Stimulated activated CD4-positive, alpha-beta T cell treated with anti-CD3 and anti-CD28 coated beads, Interleukin-12 subunit alpha, Interleukin-12 subunit beta, amount 100 ng/mL, for 24 hours (primary cell): ENCODE results near the gene CYTH1.
"Not testable (repeated sequence)": the region's sequence is repeated elsewhere in the genome, so short reads cannot be mapped to it uniquely, and the experiment has no call there.

Experiments used
- DNase-seq, 2 experiments: peaks; one replicate each; pipeline ENCODE4 v3.0.0-alpha.2; 2020; ENCODE audit warnings: low read depth in 2 of 2

CYTH1 gene

DNA sequence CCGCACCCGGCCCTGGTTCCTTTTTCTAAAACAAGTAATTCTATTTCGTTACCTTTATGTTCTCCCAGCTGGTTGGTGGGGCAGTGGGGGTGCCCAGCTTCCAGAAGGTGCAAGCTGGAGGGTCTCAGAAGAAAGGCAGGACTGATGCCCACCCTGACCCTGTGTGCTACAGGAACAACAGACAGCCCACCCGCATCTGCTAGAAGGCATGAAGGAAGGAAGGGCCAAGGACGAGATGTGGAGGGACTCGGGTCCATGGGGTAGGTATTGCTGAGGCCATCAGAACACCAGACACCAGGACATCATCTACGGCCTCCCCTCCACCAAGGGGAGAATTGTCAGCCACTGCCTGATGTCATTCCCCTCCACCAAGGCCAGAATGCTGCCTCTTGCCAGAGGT is 6.4 kb upstream of the CYTH1 start:
- DNase-seq: no peak

DNA sequence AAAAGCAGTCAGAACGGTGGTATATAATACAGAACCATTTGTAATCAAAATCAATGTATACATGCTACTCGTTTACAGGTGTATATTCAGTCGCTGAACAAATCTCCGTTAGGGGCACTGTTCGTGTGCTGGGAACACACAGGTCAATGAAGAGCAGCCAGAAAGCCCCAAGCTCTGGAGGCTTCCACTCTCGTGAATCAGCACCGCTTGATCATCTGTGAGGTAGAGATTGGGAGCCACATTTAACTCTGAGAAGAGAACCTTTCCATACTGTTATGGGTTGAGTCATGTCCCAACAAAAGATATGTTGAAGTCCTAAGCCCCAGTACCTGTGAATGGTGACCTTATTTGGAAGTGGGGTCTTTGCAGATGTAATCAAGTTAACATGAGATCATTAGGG is 5.4 kb upstream of the CYTH1 start:
- DNase-seq: no peak

DNA sequence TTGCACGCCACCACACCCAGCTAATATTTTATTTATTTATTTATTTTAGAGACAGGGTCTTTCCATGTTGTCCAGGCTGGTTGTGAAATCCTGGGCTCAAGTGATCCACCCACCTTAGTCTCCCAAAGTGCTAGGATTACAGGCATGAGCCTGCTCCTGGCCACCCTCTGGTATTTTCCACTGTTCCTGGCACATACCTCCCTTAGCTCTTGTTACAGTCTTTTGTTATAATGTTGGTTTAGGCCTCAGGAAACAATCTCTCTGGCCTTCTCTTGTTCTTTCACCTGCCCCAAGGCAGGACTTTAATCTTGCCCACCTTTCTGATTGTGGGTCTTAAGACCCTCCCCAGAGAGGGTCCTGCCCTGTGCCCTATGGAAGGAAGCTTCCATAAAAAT is 3.6 kb upstream of the CYTH1 start:
- no peak for DNase-seq

DNA sequence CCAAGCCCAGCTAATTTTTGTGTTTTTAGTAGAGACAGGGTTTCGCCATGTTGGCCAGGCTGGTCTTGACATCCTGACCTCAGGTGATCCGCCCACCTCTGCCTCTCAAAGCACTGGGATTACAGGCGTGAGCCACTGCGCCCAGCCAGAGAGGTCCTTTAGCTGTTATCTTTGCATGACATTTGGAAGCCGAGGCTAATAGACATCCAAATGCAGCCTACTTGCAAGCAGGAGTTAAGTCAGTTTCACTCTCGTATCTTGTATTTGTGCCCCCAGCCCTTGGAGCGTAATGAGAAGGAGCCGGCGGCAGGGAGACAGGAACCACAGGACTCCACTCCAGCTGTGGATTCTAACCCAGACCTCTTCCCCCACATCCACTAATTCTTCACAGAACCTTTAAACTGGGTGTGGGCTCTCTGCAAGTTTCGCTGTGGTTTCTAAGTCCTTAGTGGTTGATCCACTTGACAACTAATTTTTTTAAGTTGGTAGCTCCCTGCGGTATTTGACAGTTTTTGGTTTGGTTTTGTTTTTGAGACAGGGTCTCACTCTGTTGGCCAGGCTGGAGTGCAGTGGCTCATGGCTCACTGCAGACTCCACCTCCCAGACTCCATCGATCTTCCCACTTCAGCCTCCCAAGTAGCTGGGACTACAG is 3.1 kb upstream of the CYTH1 start:
- no peak for DNase-seq

DNA sequence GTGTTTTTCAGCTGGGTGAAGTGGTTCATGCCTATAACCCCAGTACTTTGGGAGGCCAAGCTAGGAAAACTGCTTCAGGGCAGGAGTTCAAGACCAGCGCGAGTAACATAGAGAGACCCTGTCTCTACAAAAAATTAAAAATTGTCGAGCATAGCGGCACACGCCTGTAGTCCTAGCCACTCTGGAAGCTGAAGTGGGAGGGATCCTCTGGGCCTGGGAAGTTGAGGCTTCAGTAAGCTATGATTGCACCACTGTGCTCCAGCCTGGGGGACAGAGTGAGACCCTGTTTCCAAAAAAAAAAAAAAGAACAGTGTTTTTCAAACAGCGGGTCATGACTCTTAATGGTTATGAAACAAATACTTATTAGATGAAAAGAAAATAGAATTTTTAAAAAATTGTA is 2.3 kb upstream of the CYTH1 start:
- no peak for DNase-seq

DNA sequence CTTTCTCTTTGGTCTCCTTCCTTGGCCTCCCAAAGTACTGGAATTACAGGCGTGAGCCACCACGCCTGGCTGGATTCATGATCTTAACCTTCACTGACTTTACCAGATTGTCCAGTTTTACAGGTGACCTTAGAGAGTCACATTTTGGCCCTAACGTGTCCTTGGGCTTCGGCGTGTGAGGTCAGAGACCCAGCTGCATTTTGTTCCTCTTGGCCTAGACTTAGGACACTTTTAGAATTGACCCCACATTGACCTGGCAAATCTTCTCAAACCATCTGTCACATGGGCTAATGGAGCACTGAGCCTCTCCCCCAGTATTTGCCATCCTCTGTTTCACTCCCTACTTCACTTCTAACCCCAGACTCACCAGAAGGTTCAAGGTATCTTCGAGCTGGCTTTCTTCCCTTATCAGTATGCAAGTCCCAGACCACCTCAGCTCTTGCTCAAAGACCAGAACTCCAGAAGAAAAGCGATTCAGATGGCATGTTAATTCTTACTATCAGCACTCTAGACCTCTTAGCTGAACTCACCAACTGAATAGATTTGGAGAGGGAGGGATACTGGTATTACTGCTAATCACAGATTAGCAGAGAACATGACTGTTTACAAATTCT is 1.7 kb upstream of the CYTH1 start:
- DNase-seq: no peak

DNA sequence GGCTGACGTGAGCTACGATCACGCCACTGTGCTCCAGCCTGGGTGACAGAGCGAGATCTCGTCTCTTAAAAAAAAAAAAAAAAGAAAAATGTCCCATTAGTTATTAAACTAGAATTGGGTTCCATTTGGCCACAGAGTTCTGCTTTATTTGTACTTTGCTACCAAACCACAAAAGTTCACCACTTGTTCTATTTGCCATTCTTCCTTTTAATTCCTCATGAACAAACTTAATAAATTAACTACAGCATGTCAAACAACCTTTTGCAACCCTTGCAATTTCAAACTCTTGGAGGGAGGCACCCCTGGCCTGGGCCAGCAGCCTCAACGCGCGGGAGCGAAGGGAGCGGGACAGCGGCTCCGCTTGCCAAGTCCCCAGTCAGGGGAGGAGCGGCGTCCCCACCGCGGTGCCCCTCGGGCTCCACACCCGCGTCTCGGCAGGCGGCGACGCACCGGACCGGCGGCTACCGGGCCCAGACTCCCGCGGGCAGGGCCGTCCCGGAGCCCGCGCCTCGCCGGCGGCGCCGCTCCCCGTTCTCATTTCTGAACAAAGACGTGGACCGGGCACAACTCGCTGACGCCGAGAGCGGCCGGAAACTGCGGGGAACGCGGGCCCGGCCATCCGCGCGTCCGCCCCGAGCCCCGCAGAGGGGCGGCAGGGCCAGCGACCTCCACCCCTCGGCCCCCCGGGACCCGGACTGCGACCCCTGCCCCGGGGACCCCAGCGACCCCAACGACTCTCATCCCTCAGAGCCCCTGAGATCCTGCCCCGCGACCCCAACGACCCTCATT is 775 bp downstream of the CYTH1 start:
- no peak for DNase-seq

DNA sequence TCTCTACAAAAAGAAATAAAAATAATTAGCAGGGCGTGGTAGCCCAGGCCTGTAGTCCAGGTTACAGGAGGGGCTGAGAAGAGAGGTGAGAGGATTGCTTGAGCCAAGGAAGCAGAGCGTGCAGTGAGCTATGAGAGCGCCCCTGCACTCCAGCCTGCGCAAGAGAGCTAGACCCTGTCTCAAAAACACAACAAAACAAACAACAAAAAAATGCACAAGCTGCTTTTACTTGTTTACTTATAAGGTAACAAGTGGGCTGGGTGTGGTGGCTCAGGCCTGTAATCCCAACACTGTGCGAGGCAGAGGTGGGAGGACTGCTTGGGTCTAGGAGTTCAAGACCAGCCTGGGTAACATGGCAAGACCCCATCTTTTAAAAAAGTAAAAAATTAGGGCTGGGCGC is 1.7 kb downstream of the CYTH1 start:
- no peak for DNase-seq

DNA sequence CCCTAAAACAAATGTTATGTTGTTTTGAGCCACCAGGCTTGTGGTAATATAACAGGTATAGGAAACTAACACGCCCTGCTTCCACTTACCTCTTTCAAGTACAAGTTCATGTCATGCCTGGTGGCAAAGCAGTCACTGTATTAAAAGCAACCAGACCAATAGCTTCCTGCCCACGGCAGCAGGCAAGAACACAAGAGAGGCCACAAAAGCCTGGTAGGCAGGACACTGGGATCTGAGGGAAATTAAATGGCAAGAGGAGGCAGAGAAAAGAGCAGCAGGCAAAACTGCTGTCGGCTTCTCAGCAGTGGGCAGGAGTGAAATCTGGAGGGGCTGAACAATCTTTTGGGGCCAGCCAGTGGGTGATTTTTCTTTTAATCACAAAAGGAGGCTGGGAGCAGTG is 2.2 kb downstream of the CYTH1 start:
- DNase-seq: no peak

DNA sequence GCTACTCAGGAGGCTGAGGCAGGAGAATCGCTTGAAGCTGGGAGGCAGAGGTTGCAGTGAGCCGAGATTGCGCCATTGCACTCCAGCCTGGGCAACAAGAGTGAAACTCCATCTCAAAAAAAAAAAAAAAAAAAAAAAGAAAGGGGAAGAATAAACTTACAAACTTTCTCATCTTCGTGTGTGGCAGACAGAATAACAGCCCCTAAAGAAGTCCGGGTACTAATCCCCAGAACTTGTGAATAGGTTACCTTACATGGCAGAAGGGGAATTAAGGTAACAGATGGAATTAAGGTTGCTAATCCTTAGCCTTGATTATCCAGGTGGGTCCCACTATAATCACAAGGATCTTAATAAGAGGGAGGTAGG is 2.8 kb downstream of the CYTH1 start:
- not testable (repeated sequence) for DNase-seq

DNA sequence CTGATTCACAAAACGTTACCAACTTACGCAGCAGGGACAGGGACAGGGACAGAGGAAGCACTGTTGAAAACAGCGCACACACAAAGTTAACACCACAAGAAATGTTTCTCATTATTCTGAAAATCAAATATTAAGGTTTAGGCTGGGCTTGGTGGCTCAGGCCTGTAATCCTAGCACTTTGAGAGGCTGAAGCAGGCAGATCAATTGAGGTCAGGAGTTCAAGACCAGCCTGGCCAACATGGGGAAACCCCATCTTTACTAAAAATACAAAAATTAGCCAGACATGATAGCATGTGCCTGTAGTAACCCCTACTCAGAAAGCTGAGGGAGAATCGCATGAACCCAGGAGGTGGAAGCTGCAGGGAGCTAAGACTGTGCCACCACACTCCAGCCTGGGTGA is 4.2 kb downstream of the CYTH1 start:
- no peak for DNase-seq

DNA sequence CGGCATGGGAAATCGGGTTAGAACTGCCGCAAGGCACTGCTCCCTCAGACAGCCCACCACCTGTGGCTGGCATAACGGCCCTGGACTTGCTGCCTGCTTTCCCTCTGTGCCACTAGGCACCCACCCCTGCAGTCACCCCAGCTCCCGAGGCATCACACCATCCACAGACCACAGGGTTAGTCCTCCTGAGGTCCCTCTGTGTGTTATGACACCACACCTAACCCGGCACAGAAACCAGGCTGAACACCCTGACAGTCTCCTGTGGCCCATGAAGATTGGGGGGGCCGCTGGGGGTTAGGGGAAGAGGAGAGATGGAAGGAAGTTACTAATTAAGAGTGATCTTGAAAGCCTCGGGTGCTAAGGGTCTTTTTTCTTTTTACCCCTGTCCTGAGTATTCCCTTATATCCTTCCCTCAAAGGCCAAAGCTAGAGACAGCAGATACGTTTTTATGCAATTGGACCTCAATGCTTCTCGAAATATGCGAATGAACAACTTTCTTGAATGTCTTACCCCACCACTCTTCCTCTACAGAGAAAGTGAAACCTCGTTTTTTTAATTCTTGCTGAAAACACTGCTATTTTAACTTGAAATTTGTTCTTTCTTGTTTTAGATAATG is 7.0 kb downstream of the CYTH1 start:
- DNase-seq: peak in 1 of 2 experiments; percentile 59

DNA sequence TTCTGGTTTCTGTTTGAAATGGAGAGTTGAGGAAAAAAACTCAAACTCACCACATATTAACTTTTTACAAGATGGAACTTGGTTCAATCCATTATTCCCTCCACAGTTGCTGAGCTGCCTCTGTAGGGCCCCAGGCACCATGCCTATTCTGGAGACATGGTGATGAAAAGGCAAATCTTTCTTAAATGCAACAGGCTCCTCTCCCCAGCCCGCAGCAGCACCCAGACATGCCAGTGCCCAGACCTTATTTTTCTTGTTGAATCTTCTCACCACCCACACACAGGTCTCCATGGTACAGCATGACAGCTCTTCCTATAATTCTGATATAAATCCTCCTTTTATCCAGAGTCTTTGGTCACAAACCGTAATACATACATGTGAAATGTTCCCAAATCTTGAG is 7.6 kb downstream of the CYTH1 start:
- DNase-seq: no peak

DNA sequence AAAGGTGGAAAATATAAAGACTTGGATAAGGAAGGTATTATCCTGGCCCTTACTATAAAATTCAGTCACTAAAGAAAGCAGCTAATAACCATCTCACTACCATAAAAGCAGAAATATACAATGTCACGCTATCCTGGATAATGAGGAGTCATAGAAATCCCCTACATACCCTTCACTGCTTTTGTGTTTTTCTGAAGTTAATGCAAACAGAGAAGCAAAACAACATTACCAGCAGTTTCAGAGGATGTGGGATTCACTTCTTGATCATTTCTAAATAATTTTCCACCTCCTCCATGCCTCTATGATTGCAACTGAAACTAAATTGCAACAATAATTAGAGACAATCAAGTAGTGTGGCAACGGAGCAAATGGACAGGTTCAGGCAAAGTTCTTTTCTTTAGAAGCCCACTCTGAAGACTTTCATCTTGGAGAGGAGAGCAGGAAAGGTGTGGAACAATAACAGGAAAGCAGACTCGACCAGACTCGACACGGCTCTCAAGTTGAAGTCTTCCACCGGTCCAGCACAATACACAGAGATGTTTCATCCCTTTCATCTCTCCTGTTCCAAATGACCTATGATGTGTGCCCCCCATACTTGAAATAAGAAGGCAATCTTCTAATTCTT is 10.2 kb downstream of the CYTH1 start:
- no peak for DNase-seq

DNA sequence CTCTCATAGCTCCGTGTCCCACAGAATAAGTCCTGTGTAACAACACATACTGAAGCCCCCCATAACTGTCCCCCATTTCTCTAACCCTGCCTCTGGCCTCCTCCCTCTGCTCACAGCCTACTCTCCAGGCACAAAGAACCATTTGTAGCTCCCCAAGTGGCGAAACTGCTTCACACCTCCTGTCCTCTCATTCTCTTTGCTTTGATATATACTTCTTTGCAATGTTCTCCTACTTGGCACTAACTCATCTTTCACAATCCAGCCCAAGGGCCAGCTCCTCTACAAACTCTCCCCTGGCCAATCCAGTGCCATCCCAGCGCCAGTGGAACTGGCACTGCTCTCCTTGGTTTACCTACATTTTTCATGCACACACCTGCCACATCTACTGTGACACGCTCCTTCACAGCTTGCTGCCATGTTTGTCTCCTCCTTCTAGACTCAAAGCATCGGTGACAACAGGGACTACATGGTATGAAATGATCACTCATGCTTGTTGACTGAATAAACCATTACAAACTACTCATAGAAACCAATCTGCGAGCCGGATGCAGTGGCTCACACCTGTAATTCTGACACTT is 12.8 kb downstream of the CYTH1 start:
- no peak for DNase-seq

DNA sequence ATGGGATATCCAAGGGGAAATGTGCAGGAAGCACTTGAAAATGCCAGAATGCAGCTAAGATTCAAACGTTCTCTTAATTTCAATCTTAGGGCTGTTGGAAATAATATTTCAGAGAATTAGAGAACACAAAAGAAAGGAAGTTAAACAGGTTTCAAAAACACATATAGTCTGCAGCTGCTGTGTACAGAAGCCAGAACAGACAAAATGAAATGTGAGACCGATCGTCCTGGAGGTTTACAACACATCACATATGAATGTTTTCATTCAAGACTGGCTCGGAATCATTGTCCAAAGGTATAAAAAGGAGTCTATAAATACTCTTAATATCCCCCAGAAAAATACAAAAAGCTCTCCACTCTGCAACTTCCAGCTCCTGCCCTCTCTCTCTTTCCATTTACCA is 14.3 kb downstream of the CYTH1 start:
- no peak for DNase-seq

DNA sequence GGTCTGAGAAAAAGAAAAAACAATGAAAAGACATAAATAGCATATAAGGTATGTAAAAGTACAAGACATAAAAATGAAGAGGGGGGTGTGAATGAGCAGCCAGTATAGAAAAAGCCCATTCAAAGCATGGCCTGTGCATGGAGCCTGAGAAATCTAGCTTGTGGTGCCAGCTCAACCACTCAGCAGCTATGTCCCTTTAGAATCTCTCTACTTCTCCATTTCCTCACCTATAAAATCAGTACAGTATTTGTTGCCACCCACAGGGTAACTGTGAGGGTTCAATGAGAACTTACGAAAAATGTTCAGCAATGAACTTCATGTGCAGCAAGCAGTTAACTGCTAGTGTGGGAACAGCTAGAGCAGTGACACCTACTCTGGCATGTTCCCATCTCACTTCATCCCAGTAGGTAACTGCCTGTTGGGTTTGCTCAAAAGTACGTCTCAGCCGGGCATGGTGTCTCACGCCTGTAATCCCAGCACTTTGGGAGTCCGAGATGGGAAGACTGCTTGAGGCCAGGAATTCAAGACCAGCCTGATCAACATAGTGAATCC is 15.3 kb downstream of the CYTH1 start:
- no peak for DNase-seq

DNA sequence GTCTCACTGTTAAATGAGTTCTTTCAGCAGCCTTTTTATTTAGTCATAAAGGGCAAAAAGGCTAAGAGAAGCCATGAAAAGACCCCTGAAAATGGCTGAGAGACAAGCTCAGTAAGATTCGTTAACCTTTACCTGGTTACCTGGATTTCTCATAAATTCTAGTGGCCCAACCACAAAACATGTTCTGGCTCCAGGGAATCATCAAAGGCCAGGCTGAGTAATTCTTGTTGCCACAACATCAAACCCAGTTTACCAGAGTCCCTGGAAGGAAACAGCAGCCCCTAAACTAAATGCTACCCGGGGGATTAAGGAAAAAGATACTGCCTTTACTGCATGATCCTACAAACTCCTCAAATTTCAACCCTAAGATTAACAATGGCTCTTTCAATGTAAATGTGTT is 15.8 kb downstream of the CYTH1 start:
- DNase-seq: no peak

DNA sequence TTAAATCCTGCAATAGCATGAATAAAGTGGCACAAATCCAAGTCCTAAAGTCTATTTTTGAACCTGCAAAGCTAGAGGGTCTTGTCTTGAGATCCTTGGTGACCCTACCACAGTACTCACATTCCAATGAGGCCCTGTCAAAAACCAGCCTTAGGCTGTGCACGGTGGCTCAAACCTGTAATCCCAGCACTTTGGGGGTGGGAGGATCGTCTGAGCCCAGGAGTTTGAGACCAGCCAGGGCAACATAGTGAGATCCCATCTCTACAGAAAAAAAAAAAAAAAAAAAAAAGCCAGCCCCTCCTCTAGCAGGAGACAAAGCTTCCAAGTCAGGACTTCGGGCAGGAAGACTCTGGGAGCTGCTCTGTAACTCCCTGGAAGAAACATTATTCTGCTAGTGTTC is 16.3 kb downstream of the CYTH1 start:
- no peak for DNase-seq

DNA sequence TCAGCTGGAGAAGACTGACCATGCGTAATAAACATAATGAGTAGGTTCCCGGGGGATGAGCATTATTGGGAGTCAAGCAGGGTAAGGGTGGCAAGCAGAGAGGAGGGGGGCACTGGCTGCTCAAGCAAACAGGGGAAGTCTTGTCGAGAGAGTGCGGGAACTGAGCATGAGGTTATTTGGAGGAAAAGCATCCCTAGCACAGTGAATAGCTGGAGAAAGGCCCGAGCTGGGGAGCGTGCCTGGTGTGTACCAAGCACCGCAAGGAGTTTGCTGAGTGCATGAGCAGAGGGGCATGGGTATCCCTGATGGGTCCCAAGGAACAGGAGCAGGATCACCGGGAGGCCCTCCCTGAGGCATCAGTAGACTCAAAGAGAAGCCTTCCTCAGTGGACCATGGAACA is 17.2 kb downstream of the CYTH1 start:
- DNase-seq: no peak

DNA sequence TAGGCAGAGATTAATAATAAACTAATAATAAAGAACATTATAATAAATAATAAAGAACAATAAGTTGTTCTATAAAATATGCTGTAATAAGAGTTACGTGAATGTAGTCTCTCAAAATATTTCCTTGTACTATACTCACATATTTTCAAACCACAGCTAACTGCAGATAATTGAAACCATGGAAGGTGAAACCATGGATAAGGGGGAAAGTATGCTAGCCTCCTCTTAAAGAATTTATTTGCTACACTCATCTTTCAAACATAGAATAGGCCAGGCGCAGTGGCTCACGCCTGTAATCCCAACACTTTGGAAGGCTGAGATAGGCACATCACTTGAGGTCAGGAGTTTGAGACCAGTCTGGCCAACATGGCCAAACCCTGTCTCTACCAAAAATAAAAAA is 18.5 kb downstream of the CYTH1 start:
- no peak for DNase-seq
